Naive thymus-derived CD8-positive, alpha-beta T cell (primary cell): ENCODE results near the gene DNAJC2. TPM values are rescaled to one million over a fixed set of nuclear protein-coding genes. Genes with fewer than 3 reads are reported as not detected.

Experiments
- ATAC-seq, 2 donors: fragments of 150-1000 bp; cut with Tn5 transposase in 1 of 2; sonication (Bioruptor Pico), chemical (Tn5 transposase) in 1 of 2; 1 replicate in 1 of 2; 2 replicates in 1 of 2; pipeline ENCODE4 v1.10.0; 2021; ENCODE audit warnings: mild to moderate bottlenecking in 2 of 2, moderate library complexity in 2 of 2
- POLR2A ChIA-PET: fragments of 350-600 bp; sonication (Branson Sonifier 250); formaldehyde crosslinking; loops from one replicate; lab custom pipeline; 2021; ENCODE audit warnings: antibody characterized with exemption; lab: Charles Lee
- DNase-seq, 10 donors: peaks; one replicate each; pipeline versions ENCODE4 v3.0.0 to v3.0.0-alpha.2; 2020 to 2022
- H3K27ac Mint-ChIP-seq, 10 donors: one replicate each; pipeline ENCODE4 v1.8.0; 2020 to 2022; ENCODE audit warnings: mild to moderate bottlenecking in 10 of 10, mixed read lengths in 10 of 10, moderate library complexity in 4 of 10, inconsistent platforms in 1 of 10
- H3K27me3 Mint-ChIP-seq, 5 donors: one replicate each; pipeline ENCODE4 v1.8.0; 2021 to 2022; ENCODE audit warnings: mixed read lengths in 5 of 5
- H3K36me3 Mint-ChIP-seq, 3 donors: one replicate each; pipeline ENCODE4 v1.8.0; 2020 to 2022; ENCODE audit warnings: mixed read lengths in 3 of 3, mild to moderate bottlenecking in 2 of 3, inconsistent platforms in 1 of 3
- H3K4me1 Mint-ChIP-seq, 4 donors: one replicate each; pipeline ENCODE4 v1.8.0; 2021 to 2022; ENCODE audit warnings: mixed read lengths in 4 of 4
- H3K4me3 Mint-ChIP-seq, 10 donors: one replicate each; pipeline ENCODE4 v1.8.0; 2020 to 2022; ENCODE audit warnings: mild to moderate bottlenecking in 10 of 10, mixed read lengths in 10 of 10, moderate library complexity in 6 of 10, inconsistent platforms in 1 of 10
- H3K9me3 Mint-ChIP-seq, 9 donors: one replicate each; pipeline ENCODE4 v1.8.0; 2020 to 2022; ENCODE audit warnings: mixed read lengths in 9 of 9, mild to moderate bottlenecking in 3 of 9, inconsistent platforms in 1 of 9, moderate library complexity in 1 of 9
- polyA plus RNA-seq, 3 donors: library from polyadenylated mRNA; unstranded; fragments of 300-500 nt; fragmentation: Illumina TruSeq; gene quantifications; one replicate each; pipeline ENCODE4 v1.2.3, GENCODE V29; 2021
- total RNA-seq, 8 experiments: library from RNA in 2 of 8; stranded (reverse) in 2 of 8; gene quantifications; one replicate each; pipeline ENCODE4 v1.2.3 and lab custom pipeline; 2021 to 2026

Gene DNAJC2, protein sequence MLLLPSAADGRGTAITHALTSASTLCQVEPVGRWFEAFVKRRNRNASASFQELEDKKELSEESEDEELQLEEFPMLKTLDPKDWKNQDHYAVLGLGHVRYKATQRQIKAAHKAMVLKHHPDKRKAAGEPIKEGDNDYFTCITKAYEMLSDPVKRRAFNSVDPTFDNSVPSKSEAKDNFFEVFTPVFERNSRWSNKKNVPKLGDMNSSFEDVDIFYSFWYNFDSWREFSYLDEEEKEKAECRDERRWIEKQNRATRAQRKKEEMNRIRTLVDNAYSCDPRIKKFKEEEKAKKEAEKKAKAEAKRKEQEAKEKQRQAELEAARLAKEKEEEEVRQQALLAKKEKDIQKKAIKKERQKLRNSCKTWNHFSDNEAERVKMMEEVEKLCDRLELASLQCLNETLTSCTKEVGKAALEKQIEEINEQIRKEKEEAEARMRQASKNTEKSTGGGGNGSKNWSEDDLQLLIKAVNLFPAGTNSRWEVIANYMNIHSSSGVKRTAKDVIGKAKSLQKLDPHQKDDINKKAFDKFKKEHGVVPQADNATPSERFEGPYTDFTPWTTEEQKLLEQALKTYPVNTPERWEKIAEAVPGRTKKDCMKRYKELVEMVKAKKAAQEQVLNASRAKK
- total RNA-seq: 10 to 100 TPM; 42.7 to 43.2 TPM
- polyA plus RNA-seq: 10 to 100 TPM; 14.8 to 28.0 (median 21.8) TPM
- total RNA-seq (lab: John Stamatoyannopoulos, UW): 61.5 to 171 (median 86.8) reads per million in 6 experiments

DNA sequence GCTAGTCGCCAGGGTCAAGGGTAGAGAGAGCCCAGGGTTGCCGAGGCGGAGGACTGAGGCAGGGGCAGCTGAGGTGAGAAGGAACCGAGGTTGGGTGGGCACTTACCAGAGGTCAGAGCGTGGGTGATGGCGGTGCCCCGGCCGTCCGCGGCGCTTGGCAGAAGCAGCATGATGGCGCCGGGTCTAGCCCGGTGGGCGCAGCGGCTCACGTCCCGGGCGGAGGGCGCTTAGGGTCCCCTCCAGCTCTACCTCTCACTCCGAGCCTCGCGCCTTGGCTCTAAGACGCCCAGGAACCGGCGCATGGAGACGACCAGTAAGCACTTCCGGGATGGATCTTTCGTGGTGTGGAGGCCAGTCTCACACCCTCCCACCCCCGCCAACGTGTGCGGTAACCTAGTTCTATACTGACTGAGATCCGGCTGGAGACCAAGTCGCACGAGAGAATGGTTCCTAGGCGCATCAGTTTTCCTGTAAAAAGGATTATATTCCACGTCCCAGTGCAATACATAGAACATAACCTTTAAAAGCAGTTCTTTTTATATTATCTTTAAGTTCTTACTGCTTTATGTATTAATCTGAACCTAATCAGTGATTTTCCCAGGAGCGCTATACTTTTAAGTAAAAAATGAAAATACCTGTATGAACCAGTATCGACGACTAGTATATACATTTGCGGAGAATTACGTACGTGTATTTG, at the start of gene DNAJC2:
Gene DNAJC2, minus strand, starts transcription at position 315 of the 697 bp plus-strand sequence. Its CDS starts 145 bp downstream, at position 170.
- peak within 1 kb of the TSS; percentile 98 to 100 (median 99) for H3K4me3 Mint-ChIP-seq
- H3K27ac Mint-ChIP-seq: peak within 1 kb of the TSS; percentile 92 to 99 (median 98)
- ATAC-seq: peak; percentile 89 to 91
- DNase-seq: peak; percentile 68 to 94 (median 84)
- POLR2A ChIA-PET: interaction anchor here (0.7 to 2.4 kb wide), 5 partner anchors 46 to 1669 kb away, joined by 3 to 7 read pairs (median 4); partner anchors contain the start of genes KMT2E, NAPEPLD and PMPCB
- H3K4me1 Mint-ChIP-seq: peaks cover 20 to 81% (median 65%) of the 10 kb centered on the region in 4 donors
- H3K36me3 Mint-ChIP-seq: peaks cover 0 to 28% (median 13%) of the 10 kb centered on the region in 3 donors
- no peaks in the 10 kb centered on the region for H3K27me3 Mint-ChIP-seq
- H3K9me3 Mint-ChIP-seq: no peaks in the 10 kb centered on the region

DNA sequence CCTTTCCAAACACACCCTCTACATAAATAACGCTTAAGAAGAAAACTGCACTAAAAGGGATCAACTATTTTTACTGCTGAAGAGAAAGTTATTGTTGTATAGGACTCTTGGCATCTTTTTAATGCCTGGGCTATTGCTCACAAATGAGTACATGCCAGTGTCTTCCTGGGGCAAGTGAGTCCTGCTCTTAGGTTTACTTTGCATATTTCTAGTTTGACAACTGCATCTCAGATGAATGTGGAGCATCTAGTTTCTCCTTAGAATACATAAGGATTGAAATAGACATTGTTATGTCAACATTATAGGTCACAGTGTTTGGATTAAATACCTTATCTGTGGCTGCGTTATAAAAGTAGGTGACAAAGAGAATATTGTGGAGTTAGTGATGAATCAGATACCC, 47.4 kb upstream of the DNAJC2 start:
- POLR2A ChIA-PET: no interaction called here
- ATAC-seq: no peak
- peaks cover 7 to 23% (median 13%) of the 10 kb centered on the region in 5 donors for H3K27me3 Mint-ChIP-seq
- no peak overlapping the region for H3K4me3 Mint-ChIP-seq
- DNase-seq: no peak
- H3K27ac Mint-ChIP-seq: no peak overlapping the region
- no peaks in the 10 kb centered on the region for H3K9me3 Mint-ChIP-seq
- H3K4me1 Mint-ChIP-seq: no peaks in the 10 kb centered on the region
- H3K36me3 Mint-ChIP-seq: peaks cover 0 to 3% (median 0%) of the 10 kb centered on the region in 3 donors

DNA sequence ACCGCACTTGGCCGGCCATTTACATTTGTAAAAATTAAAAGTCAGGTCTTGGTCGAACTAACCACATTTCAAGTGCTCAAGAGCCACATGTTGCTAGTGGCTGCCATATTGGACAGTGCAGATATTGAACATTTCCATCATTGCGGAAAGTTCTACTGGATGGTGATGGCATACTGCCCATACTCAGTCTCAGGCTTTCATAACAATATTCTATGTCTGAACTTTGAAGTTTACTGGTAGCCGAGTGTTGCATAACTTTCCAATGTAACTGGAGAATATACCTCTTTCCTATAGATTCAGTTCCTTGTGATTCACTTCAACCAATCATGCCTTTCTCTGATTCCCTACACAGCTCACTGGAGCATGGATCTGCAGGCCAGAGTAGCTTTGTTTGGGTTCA, 46.6 kb upstream of the DNAJC2 start:
- H3K27ac Mint-ChIP-seq: no peak overlapping the region
- H3K4me1 Mint-ChIP-seq: no peaks in the 10 kb centered on the region
- H3K9me3 Mint-ChIP-seq: no peaks in the 10 kb centered on the region
- peaks cover 0 to 3% (median 0%) of the 10 kb centered on the region in 3 donors for H3K36me3 Mint-ChIP-seq
- POLR2A ChIA-PET: interaction anchor here (0.7 kb wide), 1 partner anchor 11 kb away, joined by 4 read pairs; no protein-coding TSS in a partner anchor
- H3K27me3 Mint-ChIP-seq: peaks cover 5 to 20% (median 11%) of the 10 kb centered on the region in 5 donors
- no peak for DNase-seq
- no peak overlapping the region for H3K4me3 Mint-ChIP-seq
- ATAC-seq: no peak

DNA sequence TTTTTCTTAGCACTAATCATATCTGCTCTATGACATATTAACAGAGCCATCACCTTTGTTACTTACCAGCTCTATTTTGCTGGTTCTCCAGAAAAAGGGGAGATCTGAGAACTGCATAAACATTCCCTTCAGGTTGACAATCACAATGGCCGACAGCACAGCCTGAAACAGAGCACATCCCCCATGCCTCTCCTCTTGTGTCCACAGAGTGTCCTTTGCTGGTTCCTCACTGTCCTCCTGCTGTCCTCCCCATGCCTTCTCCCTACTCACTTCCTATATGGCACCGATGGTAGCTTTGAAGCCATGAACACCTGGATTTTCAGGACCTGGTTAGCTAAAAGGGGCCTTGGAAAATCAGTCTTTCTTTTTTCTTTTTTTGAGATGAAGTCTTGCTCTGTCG, 44.7 kb upstream of the DNAJC2 start:
- Mint-ChIP-seq H3K36me3 (peaks cover 0 to 3% (median 0%) of the 10 kb centered on the region in 3 donors), H3K4me3 (no peak overlapping the region), H3K27me3 (peaks cover 5 to 14% (median 10%) of the 10 kb centered on the region in 5 donors), H3K27ac (no peak overlapping the region), H3K4me1 (no peaks in the 10 kb centered on the region), H3K9me3 (no peaks in the 10 kb centered on the region)
- DNase-seq: no peak
- no peak for ATAC-seq
- POLR2A ChIA-PET: no interaction called here

DNA sequence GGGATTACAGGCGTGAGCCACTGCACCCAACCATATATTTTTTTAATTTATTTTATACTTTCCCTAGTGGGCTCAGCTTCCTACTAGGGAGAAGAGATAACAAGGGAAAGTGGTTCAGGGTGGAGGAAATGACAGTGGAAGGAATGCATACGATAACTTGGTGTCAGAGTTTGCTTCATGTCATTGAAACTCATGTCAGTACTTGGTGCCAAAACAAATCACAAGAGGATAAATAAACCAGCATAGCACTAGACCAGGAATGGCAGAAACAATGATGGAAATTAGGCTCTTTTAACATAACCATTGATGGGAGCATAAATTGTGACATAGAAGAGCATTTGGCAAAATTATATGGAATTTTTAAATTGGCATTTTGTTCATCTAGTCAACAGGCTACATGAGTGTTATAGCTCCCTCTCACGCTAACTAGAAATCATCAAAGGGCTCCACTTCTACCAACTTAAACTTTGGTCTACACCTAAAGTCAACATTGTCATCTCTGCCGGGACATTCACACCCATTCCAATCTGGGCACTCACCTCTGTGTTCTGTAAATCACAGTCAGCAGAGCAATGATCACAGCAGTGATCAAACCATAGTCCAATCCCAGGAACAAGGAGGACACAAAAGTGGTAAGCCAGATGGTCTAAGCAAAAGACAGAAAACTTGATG, 44.0 kb upstream of the DNAJC2 start:
- H3K36me3 Mint-ChIP-seq: peaks cover 0 to 3% (median 0%) of the 10 kb centered on the region in 3 donors
- POLR2A ChIA-PET: no interaction called here
- H3K4me3 Mint-ChIP-seq: no peak overlapping the region
- H3K27me3 Mint-ChIP-seq: peaks cover 5 to 14% (median 10%) of the 10 kb centered on the region in 5 donors
- no peak for DNase-seq
- no peak for ATAC-seq
- no peaks in the 10 kb centered on the region for H3K9me3 Mint-ChIP-seq
- no peaks in the 10 kb centered on the region for H3K4me1 Mint-ChIP-seq
- H3K27ac Mint-ChIP-seq: no peak overlapping the region

DNA sequence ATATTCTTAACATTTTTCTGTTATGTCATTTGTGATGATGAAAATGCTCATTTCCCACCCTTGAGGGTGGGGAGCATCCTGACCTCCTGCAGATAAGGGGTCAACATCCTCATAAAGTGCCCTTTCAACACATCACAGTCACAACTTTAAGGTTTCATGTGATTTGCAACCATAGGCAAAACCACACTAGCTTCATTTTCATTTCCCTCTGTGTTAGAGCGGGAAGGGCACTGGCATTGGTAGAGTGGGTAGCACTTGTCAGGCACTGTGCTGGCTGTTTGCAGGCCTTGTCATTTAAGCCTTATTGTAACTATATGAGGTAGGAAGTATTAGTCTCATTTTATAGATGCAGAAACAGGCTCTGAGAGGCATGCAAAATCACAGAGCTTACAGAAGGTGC, 42.7 kb upstream of the DNAJC2 start:
- no peaks in the 10 kb centered on the region for H3K4me1 Mint-ChIP-seq
- peaks cover 0 to 3% (median 0%) of the 10 kb centered on the region in 3 donors for H3K36me3 Mint-ChIP-seq
- no peak overlapping the region for H3K4me3 Mint-ChIP-seq
- POLR2A ChIA-PET: interaction anchor here (0.6 kb wide), 1 partner anchor 1075 kb away, joined by 3 read pairs; no protein-coding TSS in a partner anchor
- DNase-seq: no peak
- ATAC-seq: no peak
- peaks cover 5 to 14% (median 11%) of the 10 kb centered on the region in 5 donors for H3K27me3 Mint-ChIP-seq
- H3K9me3 Mint-ChIP-seq: no peaks in the 10 kb centered on the region
- H3K27ac Mint-ChIP-seq: no peak overlapping the region

DNA sequence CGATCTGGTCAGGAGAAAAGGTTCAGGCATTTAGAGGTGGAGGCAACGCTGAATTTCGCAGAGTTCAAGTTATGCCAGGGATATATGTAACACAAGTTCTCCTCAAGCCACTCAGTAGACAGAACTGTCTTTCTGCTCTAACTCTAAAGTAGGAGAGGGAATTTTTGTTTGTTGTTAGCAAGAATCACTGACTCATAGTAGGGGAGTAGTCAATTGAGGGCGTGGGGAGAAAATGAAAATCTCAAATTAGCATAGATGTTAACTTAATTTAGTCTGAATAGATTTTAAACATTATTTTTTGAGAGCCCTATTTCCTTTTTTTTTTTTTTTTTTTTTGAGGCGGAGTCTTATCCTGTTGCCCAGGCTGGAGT, 37.5 kb upstream of the DNAJC2 start:
- Mint-ChIP-seq H3K9me3 (no peaks in the 10 kb centered on the region), H3K4me3 (no peak overlapping the region), H3K36me3 (no peaks in the 10 kb centered on the region), H3K27ac (no peak overlapping the region), H3K4me1 (no peaks in the 10 kb centered on the region), H3K27me3 (peaks cover 0 to 7% (median 3%) of the 10 kb centered on the region in 5 donors)
- POLR2A ChIA-PET: no interaction called here
- no peak for ATAC-seq
- DNase-seq: no peak

DNA sequence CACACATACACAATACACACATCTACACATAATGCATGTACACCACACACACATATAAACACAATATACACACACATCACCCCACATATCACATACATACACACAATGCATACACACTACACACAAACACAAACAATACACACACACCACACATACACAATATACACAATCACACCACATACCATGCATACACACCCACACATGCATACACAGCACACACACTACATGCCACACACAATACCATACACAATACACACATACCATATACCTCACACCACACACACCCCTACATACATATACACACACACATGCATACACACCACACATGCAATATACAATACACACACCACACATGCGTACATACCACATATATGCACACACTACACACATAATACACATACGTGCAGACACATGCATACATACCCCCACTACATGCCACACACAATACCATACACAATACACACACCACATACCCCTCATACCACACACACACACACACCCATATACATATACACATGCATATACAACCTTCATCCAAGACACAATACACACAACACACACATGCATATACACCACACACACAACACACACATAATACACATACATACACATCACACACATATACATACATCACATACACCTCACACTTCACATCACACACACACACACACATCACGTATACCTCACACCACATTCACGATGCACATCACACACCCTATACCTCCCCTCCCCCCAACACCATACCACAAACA, 36.9 kb upstream of the DNAJC2 start:
- Mint-ChIP-seq H3K9me3 (no peaks in the 10 kb centered on the region), H3K27ac (no peak overlapping the region), H3K27me3 (peaks cover 0 to 9% (median 3%) of the 10 kb centered on the region in 5 donors), H3K4me3 (no peak overlapping the region), H3K4me1 (no peaks in the 10 kb centered on the region), H3K36me3 (no peaks in the 10 kb centered on the region)
- DNase-seq (no peak), ATAC-seq (no peak)
- POLR2A ChIA-PET: no interaction called here

DNA sequence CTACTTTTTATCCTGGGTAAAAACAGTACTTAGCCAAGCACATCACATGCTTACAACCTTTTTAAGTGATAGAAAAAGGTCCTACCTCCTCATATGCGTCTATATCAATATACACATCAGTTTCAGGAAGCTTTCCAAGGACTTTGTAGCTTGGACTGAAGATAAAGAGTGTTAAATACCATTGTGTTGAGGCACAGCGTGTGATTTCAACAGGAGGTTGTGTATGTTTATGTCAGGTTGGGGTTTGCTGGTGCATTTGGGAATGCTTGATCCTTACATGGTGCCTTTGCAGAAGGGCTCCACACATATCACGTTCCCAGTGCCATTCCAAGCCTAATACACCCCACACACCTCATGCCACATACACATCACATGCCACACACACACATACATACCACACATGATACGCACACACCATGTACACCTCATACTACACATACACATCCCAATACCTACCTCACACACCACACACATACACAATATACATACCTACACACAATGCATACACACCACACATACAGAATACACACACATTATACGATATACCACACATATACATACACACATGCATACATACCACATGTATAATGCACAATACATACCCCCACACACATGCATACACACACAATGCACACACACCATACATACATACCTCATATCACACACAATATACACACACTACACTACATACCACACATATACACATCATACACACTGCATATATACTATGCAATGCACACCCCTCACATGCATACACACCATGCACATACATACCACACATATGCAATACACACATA, 36.0 kb upstream of the DNAJC2 start:
- Mint-ChIP-seq H3K27ac (no peak overlapping the region), H3K36me3 (no peaks in the 10 kb centered on the region), H3K4me3 (no peak overlapping the region), H3K27me3 (peaks cover 0 to 9% (median 3%) of the 10 kb centered on the region in 5 donors), H3K9me3 (no peaks in the 10 kb centered on the region), H3K4me1 (no peaks in the 10 kb centered on the region)
- POLR2A ChIA-PET: interaction anchor here (0.5 kb wide), 1 partner anchor 10 kb away, joined by 4 read pairs; no protein-coding TSS in a partner anchor
- DNase-seq: no peak
- no peak for ATAC-seq

DNA sequence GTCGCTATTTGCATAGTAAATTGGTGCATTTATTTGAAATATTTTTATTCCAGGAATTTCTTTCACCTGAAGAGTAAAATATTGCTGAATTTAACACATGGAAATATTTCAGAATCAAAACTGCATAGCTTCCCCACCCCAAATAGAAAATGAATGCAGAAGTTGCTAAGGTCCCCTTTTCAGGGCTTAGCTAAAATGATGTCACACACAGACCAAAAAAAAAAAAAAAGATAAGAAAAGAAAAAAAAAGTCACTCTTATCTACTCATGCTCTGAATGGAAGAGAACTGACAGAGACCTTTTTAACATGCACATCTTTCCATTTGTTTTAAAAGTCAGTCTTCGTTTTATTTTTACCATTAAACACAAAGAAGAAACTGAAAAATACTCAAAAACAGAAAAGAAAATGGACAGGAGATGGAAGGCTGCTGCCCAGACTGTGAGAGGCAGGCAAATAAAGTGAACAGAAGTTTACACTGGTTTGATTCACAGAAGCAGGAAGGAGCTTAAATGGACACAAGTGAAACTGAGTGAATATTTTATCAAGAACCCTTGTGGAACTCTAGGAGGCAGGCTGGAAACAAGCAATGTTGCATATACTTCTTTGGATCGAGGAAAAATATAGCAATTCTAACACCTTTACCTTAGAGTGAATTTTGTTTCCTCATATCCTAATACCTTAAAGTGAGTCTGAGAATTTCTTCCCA, 34.9 kb upstream of the DNAJC2 start:
- H3K4me3 Mint-ChIP-seq: no peak overlapping the region
- ATAC-seq (no peak), DNase-seq (no peak)
- POLR2A ChIA-PET: no interaction called here
- H3K27me3 Mint-ChIP-seq: peaks cover 0 to 9% (median 3%) of the 10 kb centered on the region in 5 donors
- no peaks in the 10 kb centered on the region for H3K36me3 Mint-ChIP-seq
- H3K4me1 Mint-ChIP-seq: no peaks in the 10 kb centered on the region
- H3K27ac Mint-ChIP-seq: no peak overlapping the region
- H3K9me3 Mint-ChIP-seq: no peaks in the 10 kb centered on the region
